Hematopoietic multipotent progenitor cell treated with erythropoietin and hydrocortisone succinate and interleukin-3 and kit ligand, for 4 days (in vitro differentiated cells): ENCODE data around the gene CAPRIN2.

ENCODE experiments used
- DNase-seq: peaks from one replicate; pipeline ENCODE4 v3.0.0-alpha.2; 2015

CAPRIN2 gene, protein sequence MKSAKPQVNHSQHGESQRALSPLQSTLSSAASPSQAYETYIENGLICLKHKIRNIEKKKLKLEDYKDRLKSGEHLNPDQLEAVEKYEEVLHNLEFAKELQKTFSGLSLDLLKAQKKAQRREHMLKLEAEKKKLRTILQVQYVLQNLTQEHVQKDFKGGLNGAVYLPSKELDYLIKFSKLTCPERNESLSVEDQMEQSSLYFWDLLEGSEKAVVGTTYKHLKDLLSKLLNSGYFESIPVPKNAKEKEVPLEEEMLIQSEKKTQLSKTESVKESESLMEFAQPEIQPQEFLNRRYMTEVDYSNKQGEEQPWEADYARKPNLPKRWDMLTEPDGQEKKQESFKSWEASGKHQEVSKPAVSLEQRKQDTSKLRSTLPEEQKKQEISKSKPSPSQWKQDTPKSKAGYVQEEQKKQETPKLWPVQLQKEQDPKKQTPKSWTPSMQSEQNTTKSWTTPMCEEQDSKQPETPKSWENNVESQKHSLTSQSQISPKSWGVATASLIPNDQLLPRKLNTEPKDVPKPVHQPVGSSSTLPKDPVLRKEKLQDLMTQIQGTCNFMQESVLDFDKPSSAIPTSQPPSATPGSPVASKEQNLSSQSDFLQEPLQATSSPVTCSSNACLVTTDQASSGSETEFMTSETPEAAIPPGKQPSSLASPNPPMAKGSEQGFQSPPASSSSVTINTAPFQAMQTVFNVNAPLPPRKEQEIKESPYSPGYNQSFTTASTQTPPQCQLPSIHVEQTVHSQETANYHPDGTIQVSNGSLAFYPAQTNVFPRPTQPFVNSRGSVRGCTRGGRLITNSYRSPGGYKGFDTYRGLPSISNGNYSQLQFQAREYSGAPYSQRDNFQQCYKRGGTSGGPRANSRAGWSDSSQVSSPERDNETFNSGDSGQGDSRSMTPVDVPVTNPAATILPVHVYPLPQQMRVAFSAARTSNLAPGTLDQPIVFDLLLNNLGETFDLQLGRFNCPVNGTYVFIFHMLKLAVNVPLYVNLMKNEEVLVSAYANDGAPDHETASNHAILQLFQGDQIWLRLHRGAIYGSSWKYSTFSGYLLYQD

DNA sequence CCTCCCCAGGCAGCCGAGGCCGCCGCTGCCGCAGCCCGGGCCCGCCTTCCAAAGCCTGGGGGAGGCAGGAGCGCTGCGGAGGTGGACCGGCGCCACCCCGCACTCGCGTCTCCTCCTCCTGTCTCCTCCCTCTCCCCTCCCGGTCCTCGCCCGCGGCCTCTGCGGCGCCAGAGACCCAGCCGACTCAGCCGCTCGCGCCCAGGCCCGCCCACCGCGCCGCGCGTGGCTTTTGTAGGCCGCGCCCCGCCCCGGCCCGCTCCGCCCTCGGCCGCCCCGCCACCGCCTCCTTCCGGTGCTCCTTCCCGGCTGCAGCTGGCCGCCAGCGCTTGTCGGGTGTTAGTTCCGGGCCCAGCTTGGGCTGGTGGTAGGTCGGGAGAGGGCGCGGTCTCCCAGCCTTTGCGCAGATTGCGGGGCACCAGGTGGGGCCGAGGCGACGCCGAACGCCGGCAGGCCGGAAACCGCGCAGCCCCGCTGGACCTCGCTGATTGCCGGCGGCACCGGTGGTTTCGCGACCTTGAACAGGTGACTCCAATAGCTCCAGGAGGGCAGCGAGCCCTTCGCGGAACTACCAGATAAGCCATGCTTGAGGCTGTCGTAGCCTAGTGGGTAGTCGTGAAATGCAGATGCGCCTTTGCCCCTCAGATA, at the start of gene CAPRIN2:
Gene CAPRIN2 (minus strand): TSS at position 202 of the 645 bp plus-strand sequence. CDS start 1,431 bp downstream, outside the sequence.
- DNase-seq: peak; percentile 97

DNA sequence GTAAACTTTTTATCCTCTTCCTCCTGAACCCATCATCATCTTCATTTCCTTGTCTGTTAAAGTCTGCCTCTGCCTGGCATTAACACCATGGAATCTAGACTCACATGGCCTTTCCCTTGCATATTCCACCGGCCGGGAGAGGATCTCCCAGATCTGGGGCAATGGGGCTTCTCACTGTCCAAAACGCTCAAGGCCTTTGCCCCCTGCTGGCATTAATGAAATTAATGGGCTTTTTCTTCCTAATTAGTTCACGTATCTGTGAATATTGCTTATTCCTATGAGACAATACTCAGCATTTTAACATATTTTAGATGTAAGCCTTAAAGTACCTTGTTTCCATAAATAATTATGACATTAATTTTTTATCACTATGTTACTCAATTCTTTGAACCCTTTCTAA, 42.9 kb upstream of the CAPRIN2 start:
- peak; percentile 54 for DNase-seq

DNA sequence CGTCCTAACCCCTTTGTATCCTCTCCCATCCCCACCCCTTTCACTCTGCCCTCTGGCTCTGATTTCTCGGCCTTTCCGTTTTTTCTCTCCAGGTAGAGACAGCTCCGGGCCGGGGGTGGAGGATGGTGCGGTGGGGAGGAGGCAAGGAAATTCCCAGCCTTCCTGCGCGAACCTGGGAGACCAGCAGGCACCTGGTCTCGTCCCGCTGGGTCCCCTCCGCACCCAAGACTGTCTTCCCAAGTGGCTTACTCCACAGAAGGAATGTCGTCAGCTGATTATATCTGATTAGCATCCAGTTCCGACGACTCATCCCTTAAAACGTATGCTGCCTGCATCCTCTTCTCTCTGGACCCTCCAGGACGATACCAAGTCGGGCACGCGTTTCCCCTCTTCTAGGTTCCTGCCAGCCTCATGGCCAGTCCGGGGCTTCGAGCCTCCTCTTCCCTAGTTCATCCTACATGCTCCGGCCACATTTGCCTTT, 42.2 kb upstream of the CAPRIN2 start:
- no peak for DNase-seq

DNA sequence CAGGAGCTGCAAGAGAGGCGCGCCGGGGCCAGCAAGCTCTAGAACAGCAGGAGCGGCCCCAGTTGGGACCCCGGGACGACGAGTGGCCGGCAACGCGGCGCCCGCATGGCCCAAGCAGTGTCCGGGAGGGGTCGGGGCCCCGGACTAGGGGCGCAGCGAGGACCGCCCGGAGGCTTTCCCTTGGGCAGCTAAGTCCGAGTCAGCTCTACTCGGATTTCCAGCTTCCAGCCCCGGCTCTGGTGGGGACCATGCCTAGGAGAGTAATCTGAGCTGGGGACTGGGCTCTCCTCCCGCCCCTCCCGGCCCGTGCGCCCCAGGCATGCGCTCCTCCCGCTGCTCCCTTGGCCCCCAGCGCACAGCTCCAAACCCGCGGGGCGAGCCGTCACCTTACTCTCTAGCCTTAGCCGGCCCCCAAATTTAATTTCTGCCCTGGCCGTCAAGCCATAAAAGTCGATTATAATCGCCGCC, 41.6 kb upstream of the CAPRIN2 start:
- peak; percentile 35 for DNase-seq

DNA sequence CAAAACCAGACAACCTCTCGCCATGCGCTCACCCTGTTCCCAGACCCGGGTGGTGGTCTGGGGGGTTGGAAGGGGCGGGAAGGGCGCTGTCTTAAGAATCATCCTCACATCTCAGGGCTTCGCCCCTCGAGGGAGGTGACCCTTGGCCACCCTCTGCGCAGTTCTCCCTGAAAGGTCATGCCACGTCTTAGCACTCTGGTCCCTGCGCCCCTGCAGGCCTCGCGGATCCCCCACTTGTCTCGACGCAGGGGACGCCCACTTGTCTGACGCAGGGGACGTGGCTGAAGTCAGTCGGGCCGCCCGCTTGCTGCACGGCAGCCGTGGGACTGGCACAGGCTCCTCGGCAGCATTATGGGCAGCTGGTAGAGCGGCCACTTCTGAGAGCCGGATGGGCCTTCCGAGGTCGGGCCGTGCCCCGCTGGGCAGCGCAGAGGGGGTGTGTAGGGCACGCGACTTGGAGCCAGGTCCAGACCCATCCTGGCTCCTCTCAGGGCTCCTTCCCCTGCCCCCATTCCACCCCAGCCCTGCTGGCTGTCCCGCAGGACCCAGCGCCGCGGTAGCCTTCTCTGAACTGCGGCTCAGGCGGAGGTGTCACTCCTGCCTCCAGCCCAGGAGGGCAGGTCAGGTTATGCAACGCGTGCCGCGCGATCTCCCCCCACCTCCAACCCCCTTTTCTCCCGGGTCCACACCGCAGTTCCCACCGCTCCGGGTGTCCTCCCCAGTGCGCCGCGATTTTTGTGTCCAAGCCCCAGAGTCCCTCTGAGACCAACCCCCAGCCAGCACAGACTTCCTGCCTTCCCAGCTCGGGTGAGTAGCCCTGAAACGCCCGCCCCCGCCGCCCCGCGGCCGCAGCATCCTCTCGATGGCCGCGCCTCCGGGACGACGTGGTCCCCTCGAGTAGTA, 40.9 kb upstream of the CAPRIN2 start:
- DNase-seq: peak; percentile 85

DNA sequence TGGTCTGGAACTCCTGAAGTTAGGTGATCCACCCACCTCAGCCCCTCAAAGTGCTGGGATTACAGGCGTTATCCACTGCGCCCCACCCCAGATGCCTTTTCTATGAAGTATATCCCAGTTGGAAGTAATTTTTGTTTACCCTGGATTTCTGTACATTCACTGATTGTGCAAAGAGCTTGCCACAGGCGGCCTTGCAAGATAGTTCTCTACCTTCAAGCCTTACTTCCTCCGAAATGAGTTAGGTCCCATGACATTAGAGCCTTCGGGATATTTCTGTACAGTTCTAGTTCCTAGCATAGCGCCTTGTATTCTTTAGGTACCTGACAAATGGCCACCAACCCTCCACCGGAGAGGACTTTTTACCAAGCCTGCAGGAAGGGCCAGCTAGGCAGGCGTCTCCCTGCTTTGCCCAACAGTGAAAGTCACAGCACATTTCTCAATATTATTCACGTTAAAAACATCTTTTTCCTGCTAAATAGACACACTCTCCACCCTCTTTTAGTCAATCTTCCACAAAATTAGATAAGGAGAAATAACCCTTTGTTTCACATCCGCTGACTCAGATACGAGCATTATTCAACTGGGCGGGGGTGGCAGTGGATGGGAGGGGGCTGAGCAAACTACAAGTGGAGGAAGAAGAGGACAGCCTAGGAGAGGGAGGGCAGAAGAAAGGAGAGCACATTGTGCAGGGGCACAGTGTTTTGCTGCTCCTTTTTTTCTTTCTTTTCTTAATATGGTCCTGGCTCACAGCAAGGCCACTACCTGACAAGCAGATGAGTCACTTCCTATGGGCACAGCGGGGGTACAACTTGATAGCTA, 40.0 kb upstream of the CAPRIN2 start:
- DNase-seq: peak; percentile 87

DNA sequence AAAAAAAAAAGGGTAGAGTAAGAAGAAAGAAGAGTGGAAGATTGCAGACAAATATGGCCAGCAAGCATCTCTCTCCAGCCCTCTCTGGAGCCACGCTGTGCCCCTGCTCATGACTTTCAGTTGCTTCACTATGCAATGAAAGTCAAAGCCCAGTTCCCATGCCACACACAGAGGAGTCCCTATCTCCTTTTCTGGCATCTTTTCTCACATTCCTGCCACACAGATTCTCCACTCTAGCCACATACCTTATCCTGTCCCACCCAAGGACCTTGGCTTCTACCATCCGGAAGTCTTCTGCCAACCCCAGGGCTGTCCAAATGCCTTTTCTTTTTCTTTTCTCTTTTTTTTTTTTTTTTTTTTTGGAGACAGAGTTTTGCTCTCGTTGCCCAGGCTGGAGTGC, 39.3 kb upstream of the CAPRIN2 start:
- no peak for DNase-seq

DNA sequence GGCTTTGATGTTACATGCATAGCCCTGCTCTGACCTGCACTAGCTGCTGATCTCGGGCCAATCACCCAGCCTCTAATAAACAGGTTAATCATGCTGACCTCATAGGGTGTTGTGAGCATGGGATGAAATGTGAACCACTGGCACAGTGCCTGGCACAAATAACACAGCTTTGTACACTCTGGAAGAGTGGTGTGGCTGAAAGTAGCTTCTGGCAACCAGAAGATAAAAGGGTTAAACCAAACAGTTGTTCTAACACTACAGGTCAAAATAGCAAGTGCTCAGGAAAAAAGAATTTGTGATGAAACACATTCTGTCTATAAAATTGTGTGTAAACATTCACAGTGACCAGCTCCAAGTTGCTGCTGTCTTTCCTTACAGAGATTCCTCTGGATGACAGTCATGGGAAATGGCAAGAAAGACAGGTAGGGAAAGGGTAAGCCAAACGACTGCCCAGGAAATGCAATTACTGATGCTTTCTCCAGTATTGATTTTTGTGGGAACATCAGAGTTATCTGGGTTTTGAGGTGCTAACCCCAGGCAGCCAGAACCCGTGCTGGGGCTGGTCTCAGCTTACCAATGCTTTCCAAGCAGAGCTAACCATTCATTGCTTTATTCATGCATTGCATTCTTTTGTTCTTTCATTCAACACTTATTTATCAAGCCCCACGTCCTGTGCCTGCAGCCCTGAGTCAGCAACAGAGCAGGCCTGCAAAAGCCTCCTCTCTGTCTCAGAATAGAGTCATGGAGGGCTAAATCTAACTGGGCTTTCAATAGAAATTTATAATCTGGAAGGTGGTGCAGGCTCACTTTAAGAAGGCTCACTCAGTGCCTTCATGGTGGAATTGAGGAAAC, 38.1 kb upstream of the CAPRIN2 start:
- DNase-seq: peak; percentile 40

DNA sequence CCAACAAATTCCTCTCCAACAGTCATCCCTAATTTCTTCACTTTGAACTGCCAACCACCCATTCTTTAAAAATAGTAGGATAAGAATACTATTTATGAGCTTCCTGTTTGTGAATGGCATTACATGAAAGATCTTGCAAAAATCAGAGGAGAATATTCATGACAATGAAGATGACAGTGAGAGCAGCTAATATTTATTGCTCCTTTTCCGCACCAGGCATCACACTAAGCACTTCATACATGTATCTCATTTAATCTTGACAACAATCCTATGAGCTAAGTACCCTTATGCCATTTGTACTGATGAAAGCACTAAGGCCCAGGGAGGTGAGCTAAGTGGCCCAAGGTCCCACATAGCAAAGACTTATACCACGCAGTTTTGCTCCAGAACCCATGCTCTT, 37.3 kb upstream of the CAPRIN2 start:
- DNase-seq: no peak

DNA sequence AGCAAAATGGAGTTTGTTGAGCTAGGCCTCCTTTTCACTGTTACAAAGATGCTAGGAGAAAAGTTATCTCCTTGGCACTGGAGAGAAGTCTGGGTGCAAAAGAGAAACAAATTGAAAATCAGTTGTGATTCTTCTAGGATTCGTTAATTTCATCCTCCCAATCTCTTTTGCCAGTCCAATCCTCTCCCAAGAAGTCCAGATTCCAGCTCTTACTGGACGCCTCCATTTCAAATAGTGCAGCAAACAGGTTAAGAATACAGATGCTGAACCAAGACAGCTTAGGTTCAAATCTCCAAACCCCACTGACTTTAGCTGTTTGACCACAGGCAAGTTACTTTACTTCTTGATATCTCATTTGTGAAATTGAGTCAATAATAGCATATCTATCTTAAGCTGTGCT, 34.0 kb upstream of the CAPRIN2 start:
- no peak for DNase-seq

DNA sequence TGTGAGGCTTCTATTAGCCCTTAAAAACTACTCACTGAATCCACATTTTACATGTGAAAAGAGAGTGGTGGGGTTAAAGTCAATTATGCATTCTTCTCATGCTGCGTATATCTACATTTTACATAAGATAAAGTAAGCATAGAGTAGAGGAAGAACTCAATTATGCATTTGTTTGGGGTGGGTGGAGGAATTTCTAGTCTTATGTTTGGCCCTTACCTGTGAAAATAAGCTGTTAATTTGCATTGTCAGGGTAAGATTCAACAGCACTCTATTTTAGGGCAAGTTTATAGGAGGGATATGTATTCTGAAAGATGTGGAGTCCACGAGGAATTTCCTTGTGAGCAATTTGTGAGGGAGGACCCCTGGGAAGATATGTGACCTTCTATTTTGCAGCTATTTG, 30.9 kb upstream of the CAPRIN2 start:
- DNase-seq: no peak

DNA sequence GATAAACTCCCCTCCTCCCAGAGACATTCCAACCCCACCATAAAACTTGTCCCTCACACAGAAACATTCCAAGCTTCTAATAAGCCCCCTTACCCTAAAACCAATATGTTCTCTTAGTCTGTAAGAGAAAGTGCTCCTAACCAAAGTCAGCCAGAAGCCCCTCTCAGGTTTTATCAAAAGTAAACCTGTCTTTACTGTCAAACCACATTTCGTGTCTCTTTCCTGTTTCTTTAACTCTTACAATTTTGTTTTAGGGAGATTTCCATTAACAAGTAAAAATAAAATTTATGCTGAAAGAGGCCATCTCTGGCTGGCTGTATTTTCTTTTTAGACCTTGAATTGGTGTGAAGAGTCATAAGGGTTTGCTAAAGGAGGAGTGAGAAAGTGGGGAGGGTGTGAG, 29.8 kb upstream of the CAPRIN2 start:
- peak; percentile 18 for DNase-seq

DNA sequence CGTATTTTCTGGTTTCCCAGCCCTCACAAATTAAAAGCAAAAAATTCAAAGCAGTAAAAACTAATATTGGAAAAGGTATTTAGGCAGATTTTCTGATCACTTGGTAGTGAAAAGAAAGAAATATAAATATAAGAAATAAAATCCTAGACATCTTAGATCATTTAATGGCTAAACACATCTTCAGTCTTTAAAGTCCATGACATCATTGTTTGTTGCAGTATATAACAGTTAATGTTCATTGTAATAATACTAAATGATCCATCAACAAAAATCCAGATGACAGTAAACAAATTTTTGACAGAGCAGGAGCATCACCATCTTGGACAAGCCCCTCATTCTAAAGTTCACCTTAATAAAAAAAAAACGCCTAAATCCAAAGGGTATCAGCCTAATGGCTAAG, 29.2 kb upstream of the CAPRIN2 start:
- DNase-seq: no peak

DNA sequence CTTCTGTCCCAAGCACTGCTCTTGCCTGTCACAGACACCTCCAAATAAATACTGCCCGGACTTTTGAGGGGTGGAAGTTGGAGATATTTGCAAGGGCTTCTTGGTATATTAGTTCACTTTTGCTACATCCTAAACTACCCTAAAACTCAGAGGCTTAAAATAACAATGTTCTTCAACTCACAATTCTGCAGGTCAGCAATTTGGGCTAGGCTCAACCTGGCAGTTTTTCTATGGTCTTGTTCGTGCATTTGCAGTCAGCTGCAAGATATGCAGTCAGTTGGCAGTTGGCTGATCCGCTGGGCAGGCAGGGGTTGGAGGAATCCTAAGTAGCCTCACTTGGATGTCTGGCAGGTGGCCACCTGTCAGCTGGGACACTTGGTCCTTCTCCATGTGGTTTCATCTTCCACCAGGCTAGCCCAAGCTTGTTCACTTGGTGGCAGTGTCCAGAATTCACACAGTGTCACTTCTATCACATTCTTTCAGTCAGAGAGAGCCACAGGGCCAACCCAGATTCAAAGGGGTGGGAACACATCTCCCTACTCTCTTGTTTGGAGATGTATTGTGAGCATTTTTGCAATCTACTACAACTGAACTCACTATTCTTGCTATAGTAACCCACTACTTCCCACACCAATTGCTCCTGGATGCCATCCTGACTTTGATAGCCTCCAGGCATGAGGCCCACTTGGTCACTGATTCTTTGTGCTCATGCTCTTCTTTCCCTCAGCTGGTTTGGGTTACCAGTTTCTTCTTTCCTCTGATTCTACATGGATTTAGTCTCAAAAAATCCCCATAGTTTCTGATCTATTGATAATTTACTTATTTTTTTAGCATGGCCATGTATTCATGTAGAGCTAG, 27.8 kb upstream of the CAPRIN2 start:
- no peak for DNase-seq

DNA sequence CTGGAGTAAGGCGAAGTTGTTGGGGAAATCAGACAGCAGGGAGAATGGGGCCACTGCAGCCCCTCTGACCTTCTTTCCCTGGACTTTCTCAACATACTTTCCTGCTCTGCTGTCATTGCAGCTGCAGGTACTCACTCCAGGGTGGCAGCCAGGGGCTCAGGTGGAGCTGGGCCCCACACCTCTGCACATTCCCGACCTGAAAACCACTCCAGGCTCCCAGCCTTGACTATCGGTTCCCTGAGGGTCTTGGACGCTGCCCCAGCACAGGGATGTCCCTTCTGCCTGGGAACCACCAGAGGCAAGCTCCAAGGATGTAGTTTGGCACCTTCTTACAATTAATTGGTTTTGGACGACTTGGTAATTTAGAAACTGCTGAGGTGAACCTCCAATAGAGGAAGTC, 24.8 kb upstream of the CAPRIN2 start:
- DNase-seq: no peak

DNA sequence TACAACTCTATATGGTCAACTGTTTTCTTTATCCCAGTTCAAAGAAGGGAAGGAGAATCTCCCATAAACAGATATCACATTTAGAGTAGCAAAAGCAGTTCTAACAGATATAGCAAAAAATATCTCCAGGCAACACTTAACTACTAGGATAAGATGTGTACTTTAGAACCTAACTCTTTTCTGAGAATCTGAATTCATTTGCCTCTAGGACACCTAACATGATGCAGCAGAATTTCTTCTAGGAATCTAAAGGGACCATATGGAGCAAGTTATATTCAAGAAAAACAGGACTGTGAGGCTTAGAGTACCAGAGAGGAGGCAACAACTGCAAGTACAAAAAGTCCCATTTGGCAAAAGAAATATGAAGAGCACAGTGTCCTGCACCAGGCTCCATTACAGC, 24.4 kb upstream of the CAPRIN2 start:
- no peak for DNase-seq

DNA sequence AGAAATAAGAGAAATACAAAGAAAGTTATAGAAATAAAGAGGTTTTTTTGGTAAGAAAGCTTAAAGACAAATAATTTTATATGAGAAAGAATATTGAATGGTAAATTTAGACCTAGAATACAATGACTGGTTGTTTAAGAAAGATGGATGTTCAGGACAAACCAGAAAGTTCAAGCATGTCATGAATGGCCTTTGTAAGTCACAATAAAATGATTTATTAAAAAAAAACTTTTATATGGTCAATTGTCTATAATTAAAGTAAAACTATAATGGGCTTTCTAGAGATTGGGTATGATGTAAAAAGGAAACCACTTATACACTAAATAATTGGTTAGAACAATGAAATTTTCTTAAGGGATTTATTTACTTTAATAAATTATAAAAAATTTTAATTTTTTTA, 19.8 kb upstream of the CAPRIN2 start:
- DNase-seq: no peak

DNA sequence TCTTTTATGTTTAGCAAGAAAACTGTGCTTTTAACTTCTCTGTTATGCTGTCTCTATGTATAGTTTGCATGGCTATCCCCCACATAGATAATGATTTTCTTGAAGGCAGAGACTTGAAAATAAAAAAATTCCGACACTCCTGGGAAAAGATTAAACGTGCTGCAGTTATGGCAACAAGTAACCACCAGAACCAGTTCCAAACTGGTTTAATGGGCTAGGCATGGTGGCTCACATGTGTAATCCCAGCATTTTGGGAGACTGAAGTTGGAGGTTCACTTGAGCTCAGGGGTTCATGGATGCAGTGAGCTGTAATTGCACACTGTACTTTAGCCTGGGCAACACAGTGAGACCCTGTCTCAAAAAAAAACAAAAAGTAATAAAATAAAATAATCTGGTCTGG, 15.1 kb upstream of the CAPRIN2 start:
- DNase-seq: no peak

DNA sequence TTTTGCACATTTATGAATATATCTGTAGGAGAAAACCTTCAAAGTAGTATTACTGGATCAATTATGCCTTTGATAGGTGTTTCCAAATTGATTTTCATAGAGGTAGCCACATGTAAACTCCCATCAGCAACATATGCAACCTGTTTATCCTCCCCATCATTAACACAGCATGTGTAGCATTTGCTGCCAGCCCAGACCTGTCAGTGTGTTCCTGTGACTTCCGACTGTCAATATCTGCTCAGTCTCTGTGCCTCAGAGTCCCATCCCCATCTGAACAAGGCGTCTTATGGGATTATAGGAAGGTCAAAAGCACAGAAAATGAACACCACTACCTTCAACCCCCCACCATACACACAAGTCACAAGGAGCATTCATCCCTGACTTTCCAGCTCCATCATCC, 9.5 kb upstream of the CAPRIN2 start:
- DNase-seq: no peak
